Measurements from ENCODE around the gene PIF1.

PIF1 gene

GRCh38 chr15:64772964-64773363 lies 52.5 kb downstream of the PIF1 start:
- TF ChIP-seq POLR2AphosphoS5 (IDR thresholded peaks at IDR 0.05; ENCODE audit: low read depth) (no peak), CTCF (IDR thresholded peaks at IDR 0.05; ENCODE audit: insufficient read depth, low read length) (no peak), SPI1 (IDR thresholded peaks at IDR 0.05; ENCODE audit: borderline replicate concordance, low read depth) (no peak), GABPA (IDR thresholded peaks at IDR 0.05; ENCODE audit: low read depth) (no peak), REST (IDR thresholded peaks at IDR 0.05; ENCODE audit: insufficient replicate concordance, low read depth) (no peak)
- no peak for DNase-seq (ENCODE audit: low read depth in 1 of 2, low spot score in 1 of 2)
- Histone ChIP-seq H3K4me3 (replicated peaks; ENCODE audit: insufficient read depth, low read length) (no peak overlapping the region), H3K27me3 (ENCODE audit: insufficient read depth, poor library complexity, severe bottlenecking) (peaks cover 42% of the 10 kb centered on the region), H3K27ac (replicated peaks) (no peak overlapping the region)

- no peak for DNase-seq (ENCODE audit: low read depth in 1 of 2, low spot score in 1 of 2)
- Histone ChIP-seq H3K4me3 (replicated peaks; ENCODE audit: insufficient read depth, low read length) (no peak overlapping the region), H3K27ac (replicated peaks) (no peak overlapping the region), H3K27me3 (ENCODE audit: insufficient read depth, poor library complexity, severe bottlenecking) (peaks cover 41% of the 10 kb centered on the region)
- no peak for TF ChIP-seq REST (IDR thresholded peaks at IDR 0.05; ENCODE audit: insufficient replicate concordance, low read depth)
- TF ChIP-seq POLR2AphosphoS5 (IDR thresholded peaks at IDR 0.05; ENCODE audit: low read depth), result no peak
- TF ChIP-seq SPI1 (IDR thresholded peaks at IDR 0.05; ENCODE audit: borderline replicate concordance, low read depth), result no peak
- no peak for TF ChIP-seq GABPA (IDR thresholded peaks at IDR 0.05; ENCODE audit: low read depth)
- no peak for TF ChIP-seq CTCF (IDR thresholded peaks at IDR 0.05; ENCODE audit: insufficient read depth, low read length)
These were observed 53.0 kb downstream of the PIF1 start for GRCh38 chr15:64772488-64772887.

- no peak for TF ChIP-seq REST (IDR thresholded peaks at IDR 0.05; ENCODE audit: insufficient replicate concordance, low read depth)
- TF ChIP-seq POLR2AphosphoS5 (IDR thresholded peaks at IDR 0.05; ENCODE audit: low read depth), result no peak
- no peak for TF ChIP-seq GABPA (IDR thresholded peaks at IDR 0.05; ENCODE audit: low read depth)
- no peak for TF ChIP-seq SPI1 (IDR thresholded peaks at IDR 0.05; ENCODE audit: borderline replicate concordance, low read depth)
- no peak for TF ChIP-seq CTCF (IDR thresholded peaks at IDR 0.05; ENCODE audit: insufficient read depth, low read length)
- no peak for DNase-seq (ENCODE audit: low read depth in 1 of 2, low spot score in 1 of 2)
- Histone ChIP-seq H3K4me3 (replicated peaks; ENCODE audit: insufficient read depth, low read length) (no peak overlapping the region), H3K27me3 (ENCODE audit: insufficient read depth, poor library complexity, severe bottlenecking) (peaks cover 25% of the 10 kb centered on the region), H3K27ac (replicated peaks) (no peak overlapping the region)
These were observed 54.8 kb downstream of the PIF1 start for GRCh38 chr15:64770626-64771025.

All from HL-60 (cell line).